Lower leg skin (tissue), 4 donors: ENCODE measurements around the gene SLC66A3. TPM values are rescaled to one million over a fixed set of nuclear protein-coding genes. Genes with fewer than 3 reads are reported as not detected.

Experiments
- DNase-seq, 2 donors: peaks; one replicate each; pipeline ENCODE4 v3.0.0-alpha.2; 2019; ENCODE audit warnings: low spot score in 2 of 2
- H3K4me3 ChIP-seq: fragments of 200-600 bp; sonication (generic); 2 replicates; pipeline ENCODE4 v1.5.1; 2017; ENCODE audit warnings: mild to moderate bottlenecking, low read depth; ENCODE audit not compliant: poor library complexity, severe bottlenecking
- CTCF ChIP-seq, 3 donors: fragments of 450-650 bp; IDR thresholded peaks; one replicate each; pipeline ENCODE4 v1.5.1; 2016; ENCODE audit warnings: antibody characterized with exemption in 3 of 3, mild to moderate bottlenecking in 3 of 3, moderate library complexity in 2 of 3
- POLR2A ChIP-seq, 2 donors: fragments of 450-650 bp; IDR thresholded peaks; one replicate each; pipeline ENCODE4 v1.6.1; 2016 to 2017; ENCODE audit warnings: antibody characterized with exemption in 2 of 2, mild to moderate bottlenecking in 1 of 2, moderate library complexity in 1 of 2
- WGBS, 2 donors: methylation state at CpG; one replicate each; pipeline ENCODE4 v1.1.5; 2018; 5-methylcytosine and 5-hydroxymethylcytosine counted together
- intact Hi-C: fragments of 100-400 bp; cut with DNase I; formaldehyde crosslinking; loops from one replicate; pipeline ENCODE4 v1.15.0; 2023; ENCODE audit warnings: low total_unique reads
- total RNA-seq, 4 donors: library from RNA; depleted of rRNA; stranded (reverse); fragments of >200 nt; gene quantifications; one replicate each; pipeline ENCODE4 v1.1.0, GENCODE V29; 2016

The SLC66A3 gene
- total RNA-seq, 4 donors from 2014 or later: 12.7 to 37.4 (median 22.0) TPM

GRCh38 chr2:11212645-11213044 is 57.4 kb downstream of the SLC66A3 start:
- TF ChIP-seq CTCF (IDR thresholded peaks at IDR 0.05) (no peak), POLR2A (IDR thresholded peaks at IDR 0.05) (no peak)
- intact Hi-C loops: no loop called here
- DNase-seq: no peak
- no peak overlapping the region for H3K4me3 ChIP-seq

GRCh38 chr2:11213090-11213638 is 57.9 kb downstream of the SLC66A3 start:
- 90% methylated on average over 5 of the region's 5 CpGs for WGBS, 2 donors
- no peak for DNase-seq
- no peak overlapping the region for H3K4me3 ChIP-seq
- intact Hi-C loops: no loop called here
- TF ChIP-seq CTCF (IDR thresholded peaks at IDR 0.05) (no peak), POLR2A (IDR thresholded peaks at IDR 0.05) (no peak)

DNA sequence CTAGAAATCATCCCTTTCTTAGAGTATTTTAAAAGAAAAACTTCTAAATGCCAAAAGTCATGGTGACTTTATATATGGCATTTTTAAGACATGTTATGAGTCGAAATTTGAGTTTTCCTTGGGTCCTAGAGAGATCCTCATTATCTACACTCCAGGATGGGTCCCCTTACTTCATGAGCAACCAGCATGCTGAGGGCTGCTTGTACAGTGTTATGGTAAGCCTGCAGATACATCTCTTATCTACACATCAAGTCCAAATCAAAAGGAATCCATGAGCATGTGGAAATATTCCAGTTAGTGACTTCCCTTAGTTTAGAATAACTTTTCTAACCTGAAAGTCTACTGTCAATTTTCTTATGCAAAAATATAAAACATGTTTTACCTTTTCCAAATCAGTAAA is 58.7 kb downstream of the SLC66A3 start:
- 100% methylated on average over 1 of the region's 1 CpG for WGBS, 2 donors
- no peak overlapping the region for H3K4me3 ChIP-seq
- intact Hi-C loops: no loop called here
- no peak for DNase-seq
- TF ChIP-seq CTCF (IDR thresholded peaks at IDR 0.05) (no peak), POLR2A (IDR thresholded peaks at IDR 0.05) (no peak)

DNA sequence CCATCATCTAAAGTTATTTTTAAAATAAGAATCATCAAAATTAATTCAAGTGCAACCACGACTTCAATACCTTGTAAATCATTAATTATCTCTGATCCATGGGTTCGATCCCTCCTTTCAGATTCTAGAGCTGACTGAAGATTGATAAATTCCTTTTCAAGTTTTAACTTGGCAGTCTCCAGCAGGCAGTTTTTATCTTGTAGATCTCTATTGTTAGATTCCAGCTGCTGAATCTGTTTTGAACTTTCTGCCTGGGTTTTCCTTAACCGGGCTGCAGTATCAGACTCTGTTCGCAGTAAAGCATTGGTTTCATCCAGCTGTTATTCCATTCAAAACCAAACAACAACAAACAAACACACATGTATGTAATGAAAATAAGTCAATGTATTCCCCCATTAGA is 59.5 kb downstream of the SLC66A3 start:
- TF ChIP-seq POLR2A (IDR thresholded peaks at IDR 0.05): no peak
- TF ChIP-seq CTCF (IDR thresholded peaks at IDR 0.05): no peak
- no peak for DNase-seq
- WGBS, 2 donors: 66 to 71% methylated on average over 4 of the region's 4 CpGs
- H3K4me3 ChIP-seq: no peak overlapping the region
- intact Hi-C loops: no loop called here

DNA sequence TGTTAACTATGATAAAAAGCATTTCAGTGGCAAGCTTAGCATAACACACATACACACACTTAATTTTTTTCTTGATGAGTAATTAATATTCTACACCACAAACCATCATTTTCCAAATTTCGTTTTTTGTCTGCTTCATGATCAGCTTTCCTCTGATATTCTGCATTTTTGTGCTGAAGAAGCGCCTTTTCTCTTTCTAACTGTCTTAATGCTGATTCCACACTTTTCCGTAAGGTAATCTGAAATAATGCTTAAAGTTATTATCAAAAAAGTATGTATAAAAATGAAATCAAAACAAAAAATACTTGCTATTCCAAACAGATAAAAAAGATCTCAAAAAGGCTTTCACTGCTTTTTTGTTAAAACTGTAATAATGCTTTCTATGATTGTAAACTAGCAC is 60.1 kb downstream of the SLC66A3 start:
- DNase-seq: no peak
- WGBS, 2 donors: 90 to 92% methylated on average over 3 of the region's 3 CpGs
- TF ChIP-seq POLR2A (IDR thresholded peaks at IDR 0.05) (no peak), CTCF (IDR thresholded peaks at IDR 0.05) (no peak)
- intact Hi-C loops: no loop called here
- no peak overlapping the region for H3K4me3 ChIP-seq

DNA sequence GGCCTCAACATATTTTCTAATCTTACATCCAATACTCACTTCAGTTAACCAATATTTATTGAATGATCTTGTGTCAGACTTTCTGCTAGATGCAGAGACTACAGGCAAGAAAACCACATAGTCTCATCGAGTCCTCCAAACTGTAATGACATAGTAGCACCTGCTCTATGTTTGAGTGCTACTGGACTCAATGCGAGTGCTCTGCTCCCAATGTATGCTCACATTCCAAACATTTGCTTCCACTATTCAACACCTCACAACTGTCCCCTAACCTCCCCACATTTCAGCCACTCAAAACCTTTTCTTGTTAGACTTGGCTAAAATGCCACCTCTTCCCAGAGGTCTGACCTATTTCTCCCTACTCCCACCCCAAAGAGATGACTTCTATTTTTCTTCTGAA is 65.2 kb downstream of the SLC66A3 start:
- intact Hi-C loops: no loop called here
- no peak for DNase-seq
- 96 to 98% methylated on average over 2 of the region's 2 CpGs for WGBS, 2 donors
- TF ChIP-seq POLR2A (IDR thresholded peaks at IDR 0.05): no peak
- TF ChIP-seq CTCF (IDR thresholded peaks at IDR 0.05): no peak
- H3K4me3 ChIP-seq: no peak overlapping the region
